Heart left ventricle (tissue), 13 donors: ENCODE results near the gene DOLPP1.

ENCODE experiments used
- POLR2A ChIP-seq, 2 donors: fragments of 450-650 bp; IDR thresholded peaks; one replicate each; pipeline ENCODE4 v1.6.1; 2017; ENCODE audit warnings: antibody characterized with exemption in 2 of 2, mild to moderate bottlenecking in 2 of 2, moderate library complexity in 2 of 2
- TF ChIP-seq, protein P1 (sequence below), 12 donors: fragments of 200-600 bp; sonication (generic) in 4 of 12; IDR thresholded peaks; one replicate each; pipeline versions ENCODE4 v1.5.0 to v1.8.0; 2018 to 2022; ENCODE audit warnings: antibody characterized with exemption in 12 of 12, mild to moderate bottlenecking in 5 of 12
- donor health status: ischemic (EF 13 %, LVEDD 7.1; RV severe dilation, severe dysfunction).
- donor health status: DM: no; HTN: yes; CAD: no.
- donor health status: DM: no; HTN: no; CAD: no.
- donor health status: ischemic (EF 25% LVEDD 6.9; RV normal size, moderate dysfunction).
- donor health status: ischemic (EF 25% LVEDD 5.7; RV mildly dilated, moderate dysfunction).
- donor health status: ischemic (EF 35%, LVEDD 5.7; RV mildly dilated, moderate dysfunction).
- donor health status: nonischemic (EF 11% LVEDD 7.7; RV severe dilation, severe dysfunction).
- donor health status: DM: yes; HTN: yes; CAD: no.
- donor health status: PGD.
- donor health status: ischemic (EF 29% LVEDD 5.4; RV normal size, mild dysfunction).
- donor health status: nonischemic (EF 23%, LVEDD 6.1; RV moderate dilation, normal function).

GRCh38 chr9:129054163-129054851 lies 26.6 kb upstream of the DOLPP1 start:
- TF ChIP-seq, protein P1, sequence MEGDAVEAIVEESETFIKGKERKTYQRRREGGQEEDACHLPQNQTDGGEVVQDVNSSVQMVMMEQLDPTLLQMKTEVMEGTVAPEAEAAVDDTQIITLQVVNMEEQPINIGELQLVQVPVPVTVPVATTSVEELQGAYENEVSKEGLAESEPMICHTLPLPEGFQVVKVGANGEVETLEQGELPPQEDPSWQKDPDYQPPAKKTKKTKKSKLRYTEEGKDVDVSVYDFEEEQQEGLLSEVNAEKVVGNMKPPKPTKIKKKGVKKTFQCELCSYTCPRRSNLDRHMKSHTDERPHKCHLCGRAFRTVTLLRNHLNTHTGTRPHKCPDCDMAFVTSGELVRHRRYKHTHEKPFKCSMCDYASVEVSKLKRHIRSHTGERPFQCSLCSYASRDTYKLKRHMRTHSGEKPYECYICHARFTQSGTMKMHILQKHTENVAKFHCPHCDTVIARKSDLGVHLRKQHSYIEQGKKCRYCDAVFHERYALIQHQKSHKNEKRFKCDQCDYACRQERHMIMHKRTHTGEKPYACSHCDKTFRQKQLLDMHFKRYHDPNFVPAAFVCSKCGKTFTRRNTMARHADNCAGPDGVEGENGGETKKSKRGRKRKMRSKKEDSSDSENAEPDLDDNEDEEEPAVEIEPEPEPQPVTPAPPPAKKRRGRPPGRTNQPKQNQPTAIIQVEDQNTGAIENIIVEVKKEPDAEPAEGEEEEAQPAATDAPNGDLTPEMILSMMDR (IDR thresholded peaks at IDR 0.05): no peak
- no peak for TF ChIP-seq POLR2A (IDR thresholded peaks at IDR 0.05)
